ENCODE measurements around the gene TBC1D10B. TPM values are rescaled to one million over a fixed set of nuclear protein-coding genes. Genes with fewer than 3 reads are reported as not detected.

TBC1D10B gene
- total and polyA plus RNA-seq, 9 of the 15 experiments (the other 6 are each of a cell fraction or from before 2014, with no cell fraction given) = 2.2 to 55.4 (median 17.5) TPM

- TF ChIP-seq PHB2 (IDR thresholded peaks at IDR 0.05; ENCODE audit: low read depth) = no peak
- no peak for TF ChIP-seq ZNF766 (CRISPR knock-in tag; conservative IDR thresholded peaks at IDR 0.05)
- TF ChIP-seq TAF1 (IDR thresholded peaks at IDR 0.05; ENCODE audit: control insufficient read depth, extremely low read depth, insufficient read depth, low read length, severe bottlenecking) = peak; percentile 60
- no peak; the same call in 1 of the 2 replicates for TF ChIP-seq ZNF609 (CRISPR knock-in tag; IDR thresholded peaks at IDR 0.05; ENCODE audit: borderline replicate concordance)
- no peak for TF ChIP-seq ZNF274 (IDR thresholded peaks at IDR 0.05; ENCODE audit: borderline replicate concordance, low read depth, low read length)
- 0 out of 2 replicates have a peak, but pooled peaks have one; percentile 28 for TF ChIP-seq HDAC8 (tag; IDR thresholded peaks at IDR 0.05)
- no peak for TF ChIP-seq SMARCB1 (IDR thresholded peaks at IDR 0.05; ENCODE audit: insufficient read length, low read depth)
- TF ChIP-seq E2F4 (CRISPR knock-in tag; IDR thresholded peaks at IDR 0.05; ENCODE audit: low read depth) = peak; percentile 55; the same call in 1 of the 2 replicates
- no peak for TF ChIP-seq SRSF9 (IDR thresholded peaks at IDR 0.05; ENCODE audit: borderline replicate concordance, low read depth, low read length)
- no peak for TF ChIP-seq NCOR1 (IDR thresholded peaks at IDR 0.05)
- TF ChIP-seq FOXJ3 (CRISPR knock-in tag; IDR thresholded peaks at IDR 0.05) = no peak
- no peak for TF ChIP-seq GTF2F1 (IDR thresholded peaks at IDR 0.05; ENCODE audit: low read depth, low read length)
- TF ChIP-seq CBFA2T2 (conservative IDR thresholded peaks at IDR 0.05) = no peak
- no peak for TF ChIP-seq ZHX1 (conservative IDR thresholded peaks at IDR 0.05; ENCODE audit: low read length)
- no peak for TF ChIP-seq FOXA1 (IDR thresholded peaks at IDR 0.05; ENCODE audit: borderline replicate concordance)
- no peak for TF ChIP-seq POLR3A (IDR thresholded peaks at IDR 0.05; ENCODE audit: borderline replicate concordance, extremely low read depth, insufficient read depth, insufficient read length)
- TF ChIP-seq KLF13 (tag; IDR thresholded peaks at IDR 0.05; ENCODE audit: borderline replicate concordance, low read depth) = 0 out of 2 replicates have a peak, but pooled peaks have one; percentile 6
- TF ChIP-seq HDAC6 (IDR thresholded peaks at IDR 0.05; ENCODE audit: low read depth, low read length) = no peak
- TF ChIP-seq CREB1 (IDR thresholded peaks at IDR 0.05) = no peak
- no peak for TF ChIP-seq CREB1 (CRISPR knock-in tag; IDR thresholded peaks at IDR 0.05)
Measured at GRCh38 chr16:30407102-30407803, 37.0 kb upstream of the TBC1D10B start, which contains the start of gene ZNF771 (continued).

All from K562 (cell line).